Trophoblast cell (in vitro differentiated cells and primary cell): ENCODE measurements around the gene FMNL1.
A peak's percentile ranks its signal among the peaks of the same experiment; 100 is the strongest.

Experiments
- DNase-seq, 2 donors: peaks; one replicate each; pipeline ENCODE4 v3.0.0-alpha.2; 2016
- H2AFZ ChIP-seq: 2 replicates; pipeline ENCODE4 v1.6.1; 2013; ENCODE audit warnings: low read length, moderate library complexity, mild to moderate bottlenecking; ENCODE audit not compliant: insufficient read depth, poor library complexity
- H2AK5ac ChIP-seq: 2 replicates; pipeline ENCODE4 v1.6.1; 2013; ENCODE audit warnings: mild to moderate bottlenecking, low read length
- H2BK120ac ChIP-seq: 2 replicates; pipeline ENCODE4 v1.6.1; 2013; ENCODE audit warnings: low read length, mild to moderate bottlenecking, moderate library complexity; ENCODE audit not compliant: insufficient read depth, poor library complexity
- H2BK12ac ChIP-seq: 2 replicates; pipeline ENCODE4 v1.6.1; 2013; ENCODE audit warnings: mild to moderate bottlenecking, low read length, moderate library complexity
- H2BK5ac ChIP-seq: 2 replicates; pipeline ENCODE4 v1.6.1; 2013; ENCODE audit warnings: low read length, low read depth, moderate library complexity, mild to moderate bottlenecking; ENCODE audit not compliant: poor library complexity
- H3K14ac ChIP-seq: 2 replicates; pipeline ENCODE4 v1.6.1; 2013; ENCODE audit warnings: mild to moderate bottlenecking, low read length
- H3K18ac ChIP-seq: 2 replicates; pipeline ENCODE4 v1.6.1; 2013; ENCODE audit warnings: mild to moderate bottlenecking, low read length
- H3K23ac ChIP-seq: 2 replicates; pipeline ENCODE4 v1.6.1; 2013; ENCODE audit warnings: low read length
- H3K27ac ChIP-seq: 2 replicates; pipeline ENCODE4 v1.5.1; 2013; ENCODE audit warnings: low read depth, mild to moderate bottlenecking, inconsistent platforms, low read length, moderate library complexity
- H3K27me3 ChIP-seq: 2 replicates; pipeline ENCODE4 v1.6.1; 2013; ENCODE audit warnings: inconsistent platforms, mild to moderate bottlenecking, low read length, moderate library complexity; ENCODE audit not compliant: insufficient read depth
- H3K36me3 ChIP-seq, 2 experiments: 1 replicate in 1 of 2; 2 replicates in 1 of 2; pipeline ENCODE4 v1.6.1; 2013; ENCODE audit warnings: low read length in 2 of 2, mild to moderate bottlenecking in 2 of 2, moderate library complexity in 1 of 2; ENCODE audit not compliant: insufficient read depth in 2 of 2, control insufficient read depth in 1 of 2
- H3K4ac ChIP-seq: 2 replicates; pipeline ENCODE4 v1.6.1; 2013; ENCODE audit warnings: low read depth, mild to moderate bottlenecking, low read length, moderate library complexity
- H3K4me1 ChIP-seq, 2 experiments: 1 replicate in 1 of 2; 2 replicates in 1 of 2; pipeline ENCODE4 v1.6.1; 2013; ENCODE audit warnings: low read length in 2 of 2, mild to moderate bottlenecking in 2 of 2, moderate library complexity in 1 of 2; ENCODE audit not compliant: insufficient read depth in 2 of 2, control insufficient read depth in 1 of 2
- H3K4me2 ChIP-seq: 2 replicates; pipeline ENCODE4 v1.6.1; 2013; ENCODE audit warnings: inconsistent platforms, mild to moderate bottlenecking, low read length, moderate library complexity
- H3K4me3 ChIP-seq: 2 replicates; pipeline ENCODE4 v1.5.1; 2013; ENCODE audit warnings: mild to moderate bottlenecking, low read depth, low read length, inconsistent platforms
- H3K79me1 ChIP-seq: one replicate; pipeline ENCODE4 v1.6.1; 2013; ENCODE audit warnings: low read length
- H3K79me2 ChIP-seq: 2 replicates; pipeline ENCODE4 v1.6.1; 2013; ENCODE audit warnings: low read length, mild to moderate bottlenecking; ENCODE audit not compliant: control insufficient read depth, insufficient read depth, poor library complexity
- H3K9ac ChIP-seq: 2 replicates; pipeline ENCODE4 v1.6.1; 2013; ENCODE audit warnings: mild to moderate bottlenecking, low read length
- H3K9me3 ChIP-seq: 2 replicates; pipeline ENCODE4 v1.6.1; 2013; ENCODE audit warnings: low read depth, mild to moderate bottlenecking, control low read depth, inconsistent platforms, low read length; ENCODE audit not compliant: insufficient read depth
- H4K12ac ChIP-seq: 2 replicates; pipeline ENCODE4 v1.6.1; 2013; ENCODE audit warnings: low read depth, mild to moderate bottlenecking, low read length, moderate library complexity
- H4K8ac ChIP-seq: 2 replicates; pipeline ENCODE4 v1.6.1; 2013; ENCODE audit warnings: low read depth, mild to moderate bottlenecking, low read length, moderate library complexity
- H4K91ac ChIP-seq: one replicate; pipeline ENCODE4 v1.6.1; 2013; ENCODE audit warnings: low read depth, mild to moderate bottlenecking, low read length, moderate library complexity
- WGBS: extraction: QIAGEN DNeasy Blood & Tissue Kit; methylation state at CpG from one replicate; pipeline ENCODE4 v1.1.7; 2013; ENCODE audit warnings: missing lambda C conversion rate; ENCODE audit not compliant: insufficient read length, insufficient coverage; ENCODE audit errors: extremely low coverage; 5-methylcytosine and 5-hydroxymethylcytosine counted together

FMNL1 gene

GRCh38 chr17:45190503-45191255 is 31.0 kb upstream of the FMNL1 start:
- Histone ChIP-seq H3K4me3 (no peak overlapping the region), H3K27ac (no peak overlapping the region), H3K18ac (no peak overlapping the region), H3K4ac (no peak overlapping the region), H3K23ac (no peak overlapping the region), H3K14ac (no peak overlapping the region), H2AK5ac (no peak overlapping the region), H3K27me3 (no peaks in the 10 kb centered on the region), H3K4me1 (no peaks in the 10 kb centered on the region), H4K8ac (no peak overlapping the region), H2BK5ac (no peak overlapping the region), H3K9me3 (no peaks in the 10 kb centered on the region), H2BK12ac (no peak overlapping the region), H2BK120ac (no peak overlapping the region), H4K12ac (no peak overlapping the region), H3K79me1 (no peaks in the 10 kb centered on the region), H4K91ac (no peak overlapping the region), H3K4me2 (no peak overlapping the region), H3K79me2 (no peaks in the 10 kb centered on the region), H3K9ac (no peak overlapping the region), H3K36me3 (no peaks in the 10 kb centered on the region), H2AFZ (no peak overlapping the region)
- no peak for DNase-seq
- WGBS, result no CpG with 5 or more reads among the region's 11 CpGs

- H3K4me3 ChIP-seq, result no peak overlapping the region
- H2BK5ac ChIP-seq, result no peak overlapping the region
- no peak overlapping the region for H4K12ac ChIP-seq
- no peak overlapping the region for H3K23ac ChIP-seq
- DNase-seq, result no peak
- no peak overlapping the region for H2BK120ac ChIP-seq
- H3K18ac ChIP-seq, result no peak overlapping the region
- H3K79me1 ChIP-seq, result peaks cover 5% of the 10 kb centered on the region
- H2AK5ac ChIP-seq, result no peak overlapping the region
- H3K9ac ChIP-seq, result no peak overlapping the region
- no peak overlapping the region for H3K27ac ChIP-seq
- H3K9me3 ChIP-seq, result no peaks in the 10 kb centered on the region
- no peak overlapping the region for H4K8ac ChIP-seq
- no peak overlapping the region for H3K4me2 ChIP-seq
- H3K27me3 ChIP-seq, result no peaks in the 10 kb centered on the region
- no peaks in the 10 kb centered on the region for H3K79me2 ChIP-seq
- H2BK12ac ChIP-seq, result no peak overlapping the region
- H3K4ac ChIP-seq, result no peak overlapping the region
- H3K36me3 ChIP-seq, result no peaks in the 10 kb centered on the region
- H3K14ac ChIP-seq, result no peak overlapping the region
- no peak overlapping the region for H2AFZ ChIP-seq
- H4K91ac ChIP-seq, result no peak overlapping the region
- H3K4me1 ChIP-seq, result peaks cover 3% of the 10 kb centered on the region in 2 experiments
Observed at GRCh38 chr17:45195424-45195823, 26.3 kb upstream of the FMNL1 start.

- Histone ChIP-seq H2AFZ (no peak overlapping the region), H3K14ac (no peak overlapping the region), H2BK12ac (peak overlapping the region; percentile 11), H4K12ac (no peak overlapping the region), H3K9ac (no peak overlapping the region), H2BK5ac (no peak overlapping the region), H3K79me1 (peaks cover 5% of the 10 kb centered on the region), H3K36me3 (no peaks in the 10 kb centered on the region), H3K79me2 (no peaks in the 10 kb centered on the region), H3K18ac (no peak overlapping the region), H3K27me3 (no peaks in the 10 kb centered on the region), H2BK120ac (peak overlapping the region; percentile 36), H4K91ac (peak overlapping the region; percentile 9), H3K9me3 (no peaks in the 10 kb centered on the region), H3K4me3 (no peak overlapping the region), H3K4me2 (no peak overlapping the region), H3K4ac (no peak overlapping the region), H4K8ac (peak overlapping the region; percentile 90), H2AK5ac (no peak overlapping the region), H3K23ac (no peak overlapping the region), H3K27ac (no peak overlapping the region), H3K4me1 (peaks cover 3% of the 10 kb centered on the region in 2 experiments)
- DNase-seq, result no peak
- WGBS, result no CpG with 5 or more reads among the region's 6 CpGs
Observed at GRCh38 chr17:45197108-45197507, 24.6 kb upstream of the FMNL1 start.

DNA sequence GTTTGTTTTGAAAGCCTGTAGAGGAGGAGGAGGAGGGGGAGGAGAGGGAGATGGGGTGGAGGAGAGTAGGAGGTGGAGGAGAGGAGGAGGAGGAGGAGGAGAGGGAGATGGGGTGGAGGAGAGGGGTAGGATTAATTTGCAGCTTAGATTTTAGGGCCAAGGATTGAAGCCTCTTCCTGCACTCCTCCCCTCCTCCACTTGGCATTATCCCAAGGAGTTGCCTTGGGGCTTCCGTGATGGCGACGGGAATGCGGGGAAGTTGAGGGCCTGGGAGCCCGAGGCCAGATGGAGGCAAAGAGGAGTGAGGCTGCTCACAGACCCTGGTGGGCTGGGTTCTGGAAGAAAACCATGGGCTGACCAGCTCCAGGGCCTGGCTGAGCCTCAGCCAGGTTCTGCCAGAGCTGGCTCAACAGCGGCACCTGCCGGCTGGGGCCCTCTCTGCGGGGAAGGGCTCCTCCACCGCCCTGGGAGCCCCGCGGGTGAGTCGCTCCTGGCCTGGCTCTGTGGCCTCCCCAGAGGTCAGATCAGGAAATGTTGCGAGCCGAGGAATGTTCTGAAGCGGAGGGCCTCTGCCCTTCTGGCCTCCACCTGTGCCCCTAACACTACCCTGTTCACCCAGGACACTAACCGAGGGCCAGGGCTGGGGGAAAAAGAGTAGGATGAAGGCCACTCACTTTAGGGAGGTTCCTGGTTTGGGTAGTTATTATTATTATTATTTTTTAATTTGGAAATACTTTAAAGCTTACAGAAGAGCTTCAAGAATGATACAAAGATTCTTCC is 23.9 kb upstream of the FMNL1 start:
- Histone ChIP-seq H3K4me3 (no peak overlapping the region), H3K27me3 (no peaks in the 10 kb centered on the region), H2BK5ac (no peak overlapping the region), H3K36me3 (no peaks in the 10 kb centered on the region), H3K27ac (no peak overlapping the region), H3K4me1 (peaks cover 3% of the 10 kb centered on the region in 2 experiments), H4K12ac (no peak overlapping the region), H4K91ac (peak overlapping the region; percentile 9), H3K4me2 (no peak overlapping the region), H2BK120ac (peak overlapping the region; percentile 49), H3K23ac (no peak overlapping the region), H2AK5ac (no peak overlapping the region), H3K9ac (no peak overlapping the region), H3K79me2 (no peaks in the 10 kb centered on the region), H3K14ac (peak overlapping the region; percentile 50), H3K18ac (no peak overlapping the region), H3K9me3 (no peaks in the 10 kb centered on the region), H3K79me1 (peaks cover 5% of the 10 kb centered on the region), H3K4ac (no peak overlapping the region), H2BK12ac (no peak overlapping the region), H2AFZ (peak overlapping the region; percentile 79), H4K8ac (peak overlapping the region; percentile 90)
- DNase-seq, result peak; percentile 97 to 99
- WGBS, result no CpG with 5 or more reads among the region's 16 CpGs
